Measurements from ENCODE around the gene RPS2. TPM values are rescaled to one million over a fixed set of nuclear protein-coding genes. Genes with fewer than 3 reads are reported as not detected.

The RPS2 gene
- total RNA-seq, 2 donors from 2014 or later, result 2,300 to 2,472 TPM

- 79 to 82% methylated on average over 19 of the region's 19 CpGs for WGBS, 2 donors
- DNase-seq, result peak in 1 of 4 donors; percentile 47
- intact Hi-C loops (cut with DNase I), result no loop called here
- no peaks in the 10 kb centered on the region for H3K36me3 ChIP-seq (replicated peaks in 1 of 2; ENCODE audit: insufficient read depth in 1 of 2, low read depth in 2 of 2)
- ATAC-seq, result no peak
- peaks cover 18% of the 10 kb centered on the region for H3K4me1 ChIP-seq
- H3K4me3 ChIP-seq, result no peak overlapping the region
- no peaks in the 10 kb centered on the region for H3K9me3 ChIP-seq
- H3K27ac ChIP-seq, result no peak overlapping the region
- H3K27me3 ChIP-seq, result no peaks in the 10 kb centered on the region
- TF ChIP-seq POLR2A (IDR thresholded peaks at IDR 0.05), result no peak
- no peak for TF ChIP-seq CTCF (IDR thresholded peaks at IDR 0.05)
These were observed 18.9 kb downstream of the RPS2 start for GRCh38 chr16:1945559-1946391.

GRCh38 chr16:1944612-1945199, 19.9 kb downstream of the RPS2 start:
- DNase-seq (no peak), ATAC-seq (no peak)
- WGBS, 2 donors, result 90 to 94% methylated on average over 16 to 21 of the region's 21 CpGs
- Histone ChIP-seq H3K4me1 (peaks cover 28% of the 10 kb centered on the region), H3K27me3 (no peaks in the 10 kb centered on the region), H3K9me3 (no peaks in the 10 kb centered on the region), H3K27ac (no peak overlapping the region), H3K4me3 (no peak overlapping the region), H3K36me3 (replicated peaks in 1 of 2; ENCODE audit: insufficient read depth in 1 of 2, low read depth in 2 of 2) (no peaks in the 10 kb centered on the region)
- intact Hi-C loops (cut with DNase I), result no loop called here
- TF ChIP-seq POLR2A (IDR thresholded peaks at IDR 0.05) (no peak), CTCF (IDR thresholded peaks at IDR 0.05) (no peak)

- H3K27ac ChIP-seq, result peak within 1 kb of the TSS; percentile 81 to 95 (median 94)
- H3K36me3 ChIP-seq (replicated peaks in 1 of 2; ENCODE audit: insufficient read depth in 1 of 2, low read depth in 2 of 2), result peaks cover 4 to 6% of the 10 kb centered on the region in 2 donors
- WGBS, 2 donors, result 1% methylated on average over 25 to 55 of the region's 77 CpGs
- peak; percentile 81 for ATAC-seq
- peak; percentile 100 for DNase-seq
- intact Hi-C loops (cut with DNase I), result no loop called here
- TF ChIP-seq POLR2A (IDR thresholded peaks at IDR 0.05) (peak; percentile 99), CTCF (IDR thresholded peaks at IDR 0.05) (peak in 3 of 7 experiments; percentile 4 to 18 (median 8))
- no peaks in the 10 kb centered on the region for H3K27me3 ChIP-seq
- no peaks in the 10 kb centered on the region for H3K9me3 ChIP-seq
- H3K4me1 ChIP-seq, result peaks cover 44% of the 10 kb centered on the region
- peak within 1 kb of the TSS; percentile 63 to 65 for H3K4me3 ChIP-seq
These were observed 21.6 kb downstream of the RPS2 start, which contains the start of gene MSRB1 for GRCh38 chr16:1942810-1943726. TSS of gene MSRB1 (minus strand) at chr16:1943199. CDS start at chr16:1943156, 43 bp downstream.

- H3K4me1 ChIP-seq, result peaks cover 52% of the 10 kb centered on the region
- ATAC-seq, result peak; percentile 14
- H3K36me3 ChIP-seq (replicated peaks in 1 of 2; ENCODE audit: insufficient read depth in 1 of 2, low read depth in 2 of 2), result peaks cover 6 to 8% of the 10 kb centered on the region in 2 donors
- peak overlapping the region; percentile 81 to 95 (median 94) for H3K27ac ChIP-seq
- TF ChIP-seq CTCF (IDR thresholded peaks at IDR 0.05) (no peak), POLR2A (IDR thresholded peaks at IDR 0.05) (peak; percentile 21 to 69 (median 67))
- DNase-seq, result peak; percentile 68 to 79 (median 72)
- H3K27me3 ChIP-seq, result no peaks in the 10 kb centered on the region
- no peaks in the 10 kb centered on the region for H3K9me3 ChIP-seq
- H3K4me3 ChIP-seq, result peak overlapping the region; percentile 63 to 65
- intact Hi-C loops (cut with DNase I), result no loop called here
- WGBS, 2 donors, result 7 to 20% methylated on average over 1 to 17 of the region's 17 CpGs
These were observed 22.4 kb downstream of the RPS2 start for GRCh38 chr16:1942047-1942809.

Data from body of pancreas (tissue), 4 donors.